Measurements from ENCODE around the gene ENOX1. TPM values are rescaled to one million over a fixed set of nuclear protein-coding genes. Genes with fewer than 3 reads are reported as not detected.

ENOX1 gene
- total RNA-seq, 2 experiments from 2014 or later = 0.09 TPM

- intact Hi-C loops (cut with micrococcal nuclease) = no loop called here
- POLR2A ChIA-PET = no interaction called here
- Mint-ChIP-seq H3K27ac (no peak overlapping the region), H3K36me3 (ENCODE audit: low read depth) (no peaks in the 10 kb centered on the region), H3K4me3 (no peak overlapping the region), H3K4me1 (ENCODE audit: low read depth) (no peaks in the 10 kb centered on the region), H3K27me3 (peaks cover 4% of the 10 kb centered on the region), H3K9me3 (peaks cover 3% of the 10 kb centered on the region)
- CTCF ChIA-PET = no interaction called here
- ATAC-seq (no peak), DNase-seq (no peak)
- no peak for TF ChIP-seq CTCF (IDR thresholded peaks at IDR 0.05)
These were observed 581.4 kb downstream of the ENOX1 start for GRCh38 chr13:43205416-43205815.

- no peak for DNase-seq
- Mint-ChIP-seq H3K36me3 (ENCODE audit: low read depth) (no peaks in the 10 kb centered on the region), H3K27me3 (peaks cover 4% of the 10 kb centered on the region), H3K27ac (no peak overlapping the region), H3K4me1 (ENCODE audit: low read depth) (no peaks in the 10 kb centered on the region), H3K4me3 (no peak overlapping the region), H3K9me3 (peaks cover 3% of the 10 kb centered on the region)
- POLR2A ChIA-PET = no interaction called here
- CTCF ChIA-PET = no interaction called here
- no peak for TF ChIP-seq CTCF (IDR thresholded peaks at IDR 0.05)
- intact Hi-C loops (cut with micrococcal nuclease) = no loop called here
- no peak for ATAC-seq
These were observed 582.2 kb downstream of the ENOX1 start for GRCh38 chr13:43204591-43204990.

- Mint-ChIP-seq H3K27me3 (peaks cover 4% of the 10 kb centered on the region), H3K27ac (no peak overlapping the region), H3K9me3 (peaks cover 3% of the 10 kb centered on the region), H3K36me3 (ENCODE audit: low read depth) (no peaks in the 10 kb centered on the region), H3K4me3 (no peak overlapping the region), H3K4me1 (ENCODE audit: low read depth) (no peaks in the 10 kb centered on the region)
- POLR2A ChIA-PET = no interaction called here
- DNase-seq (no peak), ATAC-seq (no peak)
- TF ChIP-seq CTCF (IDR thresholded peaks at IDR 0.05) = no peak
- CTCF ChIA-PET = no interaction called here
- intact Hi-C loops (cut with micrococcal nuclease) = no loop called here
These were observed 583.0 kb downstream of the ENOX1 start for GRCh38 chr13:43203781-43204180.

GRCh38 chr13:43200736-43201135 is 586.0 kb downstream of the ENOX1 start:
- no peak overlapping the region for H3K4me3 Mint-ChIP-seq
- intact Hi-C loops (cut with micrococcal nuclease) = no loop called here
- no peaks in the 10 kb centered on the region for H3K4me1 Mint-ChIP-seq (ENCODE audit: low read depth)
- H3K9me3 Mint-ChIP-seq = peaks cover 3% of the 10 kb centered on the region
- H3K27me3 Mint-ChIP-seq = peaks cover 15% of the 10 kb centered on the region
- CTCF ChIA-PET = no interaction called here
- no peaks in the 10 kb centered on the region for H3K36me3 Mint-ChIP-seq (ENCODE audit: low read depth)
- H3K27ac Mint-ChIP-seq = no peak overlapping the region
- ATAC-seq = no peak
- POLR2A ChIA-PET = interaction anchor here (1.2 kb wide), 1 partner anchor 29 kb away, joined by 3 read pairs; no protein-coding TSS in a partner anchor
- no peak for DNase-seq
- no peak for TF ChIP-seq CTCF (IDR thresholded peaks at IDR 0.05)

- DNase-seq (no peak), ATAC-seq (no peak)
- CTCF ChIA-PET = no interaction called here
- H3K36me3 Mint-ChIP-seq (ENCODE audit: low read depth) = no peaks in the 10 kb centered on the region
- no peak for TF ChIP-seq CTCF (IDR thresholded peaks at IDR 0.05)
- intact Hi-C loops (cut with micrococcal nuclease) = no loop called here
- no peak overlapping the region for H3K4me3 Mint-ChIP-seq
- peaks cover 15% of the 10 kb centered on the region for H3K27me3 Mint-ChIP-seq
- H3K27ac Mint-ChIP-seq = no peak overlapping the region
- H3K4me1 Mint-ChIP-seq (ENCODE audit: low read depth) = no peaks in the 10 kb centered on the region
- POLR2A ChIA-PET = no interaction called here
- peaks cover 3% of the 10 kb centered on the region for H3K9me3 Mint-ChIP-seq
These were observed 586.5 kb downstream of the ENOX1 start for GRCh38 chr13:43200307-43200706.
